Stimulated activated naive CD8-positive, alpha-beta T cell treated with anti-CD3 and anti-CD28 coated beads, Interleukin-15, Interleukin-2, amounts not matched to agents 100 ng/mL and 50 ng/mL, for 24 hours (primary cell): ENCODE measurements around the gene GLMP.

ENCODE experiments used
- H3K27ac Mint-ChIP-seq: one replicate; pipeline ENCODE4 v1.8.0; 2021; ENCODE audit warnings: mild to moderate bottlenecking, mixed read lengths
- H3K27me3 Mint-ChIP-seq: one replicate; pipeline ENCODE4 v1.8.0; 2021; ENCODE audit warnings: mixed read lengths
- H3K36me3 Mint-ChIP-seq: one replicate; pipeline ENCODE4 v1.8.0; 2021; ENCODE audit warnings: low read depth, mixed read lengths
- H3K4me1 Mint-ChIP-seq: one replicate; pipeline ENCODE4 v1.8.0; 2021; ENCODE audit warnings: low read depth, mixed read lengths
- H3K4me3 Mint-ChIP-seq: one replicate; pipeline ENCODE4 v1.8.0; 2021; ENCODE audit warnings: mild to moderate bottlenecking, mixed read lengths
- H3K9me3 Mint-ChIP-seq: one replicate; pipeline ENCODE4 v1.8.0; 2021; ENCODE audit warnings: mixed read lengths

GLMP gene

GRCh38 chr1:156247460-156248322, 47.8 kb downstream of the GLMP start, which contains the start of gene PAQR6:
TSS of gene PAQR6 (minus strand) at chr1:156248056. CDS start at chr1:156246731, 1,325 bp downstream.
- Mint-ChIP-seq H3K27me3 (no peaks in the 10 kb centered on the region), H3K4me1 (peaks cover 20% of the 10 kb centered on the region), H3K36me3 (peaks cover 19% of the 10 kb centered on the region), H3K4me3 (no peak within 1 kb of the TSS), H3K27ac (peak within 1 kb of the TSS; percentile 36), H3K9me3 (no peaks in the 10 kb centered on the region)

- Mint-ChIP-seq H3K36me3 (peaks cover 11% of the 10 kb centered on the region), H3K4me3 (no peak overlapping the region), H3K27me3 (no peaks in the 10 kb centered on the region), H3K9me3 (no peaks in the 10 kb centered on the region), H3K4me1 (peaks cover 20% of the 10 kb centered on the region), H3K27ac (no peak overlapping the region)
Observed at GRCh38 chr1:156246781-156247459, 48.6 kb downstream of the GLMP start.

GRCh38 chr1:156246241-156246780, 49.2 kb downstream of the GLMP start:
- Mint-ChIP-seq H3K36me3 (peaks cover 11% of the 10 kb centered on the region), H3K27ac (peak overlapping the region; percentile 6), H3K9me3 (no peaks in the 10 kb centered on the region), H3K4me3 (peak overlapping the region; percentile 19), H3K27me3 (no peaks in the 10 kb centered on the region), H3K4me1 (peaks cover 20% of the 10 kb centered on the region)

GRCh38 chr1:156245451-156246232, 49.8 kb downstream of the GLMP start:
- H3K27ac Mint-ChIP-seq: peak overlapping the region; percentile 74
- no peaks in the 10 kb centered on the region for H3K9me3 Mint-ChIP-seq
- peaks cover 15% of the 10 kb centered on the region for H3K36me3 Mint-ChIP-seq
- H3K27me3 Mint-ChIP-seq: no peaks in the 10 kb centered on the region
- H3K4me1 Mint-ChIP-seq: peaks cover 20% of the 10 kb centered on the region
- H3K4me3 Mint-ChIP-seq: peak overlapping the region; percentile 75

- no peaks in the 10 kb centered on the region for H3K9me3 Mint-ChIP-seq
- H3K36me3 Mint-ChIP-seq: peaks cover 14% of the 10 kb centered on the region
- H3K27me3 Mint-ChIP-seq: no peaks in the 10 kb centered on the region
- H3K4me1 Mint-ChIP-seq: peaks cover 20% of the 10 kb centered on the region
- H3K27ac Mint-ChIP-seq: peak overlapping the region; percentile 74
- no peak overlapping the region for H3K4me3 Mint-ChIP-seq
Observed at GRCh38 chr1:156244712-156245111, 50.8 kb downstream of the GLMP start.

- Mint-ChIP-seq H3K4me1 (peaks cover 20% of the 10 kb centered on the region), H3K4me3 (no peak overlapping the region), H3K9me3 (no peaks in the 10 kb centered on the region), H3K36me3 (peaks cover 17% of the 10 kb centered on the region), H3K27me3 (no peaks in the 10 kb centered on the region), H3K27ac (no peak overlapping the region)
Observed at GRCh38 chr1:156244126-156244525, 51.4 kb downstream of the GLMP start.

GRCh38 chr1:156242738-156243137, 52.7 kb downstream of the GLMP start:
- Mint-ChIP-seq H3K9me3 (no peaks in the 10 kb centered on the region), H3K27me3 (no peaks in the 10 kb centered on the region), H3K4me3 (no peak overlapping the region), H3K4me1 (peaks cover 31% of the 10 kb centered on the region), H3K27ac (no peak overlapping the region), H3K36me3 (peaks cover 29% of the 10 kb centered on the region)
